RPMI8226 (cell line): Measurements from ENCODE around the gene ZNF217.
"Not testable (repeated sequence)": the region's sequence is repeated elsewhere in the genome, so short reads cannot be mapped to it uniquely, and the experiment has no call there.

Experiments used
- DNase-seq: peaks from one replicate; pipeline ENCODE4 v3.0.0-alpha.2; 2015

Gene ZNF217

GRCh38 chr20:53523615-53524014, 70.0 kb downstream of the ZNF217 start:
- DNase-seq: not testable (repeated sequence)

GRCh38 chr20:53522696-53523095, 70.9 kb downstream of the ZNF217 start:
- DNase-seq: no peak

- DNase-seq: no peak
These were observed 71.6 kb downstream of the ZNF217 start for GRCh38 chr20:53522026-53522425.

- not testable (repeated sequence) for DNase-seq
These were observed 72.2 kb downstream of the ZNF217 start for GRCh38 chr20:53521421-53521820.

GRCh38 chr20:53517146-53517545, 76.5 kb downstream of the ZNF217 start:
- DNase-seq: no peak
